OCI-M2 (cell line): ENCODE measurements around the gene CA10.

Source experiments
- DNase-seq: peaks from one replicate; lab custom pipeline; 2025; ENCODE audit not compliant: unreplicated experiment; lab: John Stamatoyannopoulos, UW

The CA10 gene

GRCh38 chr17:51820252-51820651 lies 338.3 kb downstream of the CA10 start:
- DNase-seq = no peak

GRCh38 chr17:51819341-51820219 lies 338.9 kb downstream of the CA10 start:
- DNase-seq = no peak

GRCh38 chr17:51818777-51819176 lies 339.7 kb downstream of the CA10 start:
- DNase-seq = no peak

GRCh38 chr17:51817955-51818354 lies 340.6 kb downstream of the CA10 start:
- no peak for DNase-seq

- no peak for DNase-seq
These were observed 341.4 kb downstream of the CA10 start for GRCh38 chr17:51817117-51817516.

GRCh38 chr17:51815097-51815496 lies 343.4 kb downstream of the CA10 start:
- DNase-seq = no peak

- no peak for DNase-seq
These were observed 344.0 kb downstream of the CA10 start for GRCh38 chr17:51814521-51814920.

- DNase-seq = no peak
These were observed 344.7 kb downstream of the CA10 start for GRCh38 chr17:51813784-51814174.

- DNase-seq = no peak
These were observed 345.3 kb downstream of the CA10 start for GRCh38 chr17:51813140-51813783.

- DNase-seq = no peak
These were observed 351.1 kb downstream of the CA10 start for GRCh38 chr17:51807460-51807859.

- no peak for DNase-seq
These were observed 352.7 kb downstream of the CA10 start for GRCh38 chr17:51805765-51806164.

- no peak for DNase-seq
These were observed 353.3 kb downstream of the CA10 start for GRCh38 chr17:51805185-51805584.

- DNase-seq = no peak
These were observed 355.4 kb downstream of the CA10 start for GRCh38 chr17:51803161-51803560.

GRCh38 chr17:51802544-51802943 lies 356.0 kb downstream of the CA10 start:
- no peak for DNase-seq

GRCh38 chr17:51801626-51802025 lies 356.9 kb downstream of the CA10 start:
- no peak for DNase-seq

- DNase-seq = no peak
These were observed 358.5 kb downstream of the CA10 start for GRCh38 chr17:51799981-51800380.

GRCh38 chr17:51799240-51799639 lies 359.3 kb downstream of the CA10 start:
- no peak for DNase-seq

GRCh38 chr17:51797150-51797549 lies 361.4 kb downstream of the CA10 start:
- DNase-seq = no peak

GRCh38 chr17:51796026-51796425 lies 362.5 kb downstream of the CA10 start:
- no peak for DNase-seq

- DNase-seq = no peak
These were observed 363.1 kb downstream of the CA10 start for GRCh38 chr17:51795401-51795800.

- no peak for DNase-seq
These were observed 364.0 kb downstream of the CA10 start for GRCh38 chr17:51794466-51794865.

GRCh38 chr17:51793686-51794085 lies 364.8 kb downstream of the CA10 start:
- no peak for DNase-seq
